KOPT-K1 (cell line): ENCODE results near the gene TRMT2A.

Experiments used
- H3K27ac ChIP-seq: fragments of 200-600 bp; sonication (generic); 2 replicates; pipeline ENCODE4 v1.5.1; 2016; ENCODE audit warnings: antibody characterized with exemption, mild to moderate bottlenecking, low read depth, low read length; ENCODE audit not compliant: poor library complexity, severe bottlenecking
- H3K36me3 ChIP-seq: fragments of 200-600 bp; sonication (generic); 2 replicates; pipeline ENCODE4 v1.5.1; 2017; ENCODE audit warnings: antibody characterized with exemption, mild to moderate bottlenecking, low read length, moderate library complexity; ENCODE audit not compliant: insufficient read depth
- H3K9me3 ChIP-seq: fragments of 200-600 bp; sonication (generic); 2 replicates; pipeline ENCODE4 v1.5.1; 2017; ENCODE audit warnings: antibody characterized with exemption, low read length, mild to moderate bottlenecking; ENCODE audit not compliant: insufficient read depth, poor library complexity, severe bottlenecking

TRMT2A gene

GRCh38 chr22:20154602-20155187 is 37.7 kb upstream of the TRMT2A start:
- H3K27ac ChIP-seq: no peak overlapping the region
- H3K9me3 ChIP-seq: no peaks in the 10 kb centered on the region
- no peaks in the 10 kb centered on the region for H3K36me3 ChIP-seq

- H3K36me3 ChIP-seq: no peaks in the 10 kb centered on the region
- no peak overlapping the region for H3K27ac ChIP-seq
- no peaks in the 10 kb centered on the region for H3K9me3 ChIP-seq
These were observed 36.9 kb upstream of the TRMT2A start for GRCh38 chr22:20153945-20154344.

- H3K9me3 ChIP-seq: no peaks in the 10 kb centered on the region
- no peak overlapping the region for H3K27ac ChIP-seq
- H3K36me3 ChIP-seq: no peaks in the 10 kb centered on the region
These were observed 35.5 kb upstream of the TRMT2A start for GRCh38 chr22:20152464-20152890.

GRCh38 chr22:20151276-20151588 is 34.2 kb upstream of the TRMT2A start:
- H3K9me3 ChIP-seq: no peaks in the 10 kb centered on the region
- H3K36me3 ChIP-seq: no peaks in the 10 kb centered on the region
- no peak overlapping the region for H3K27ac ChIP-seq

- H3K36me3 ChIP-seq: no peaks in the 10 kb centered on the region
- no peak within 1 kb of the TSS for H3K27ac ChIP-seq
- H3K9me3 ChIP-seq: no peaks in the 10 kb centered on the region
These were observed 33.6 kb upstream of the TRMT2A start, which contains the start of gene CCDC188 for GRCh38 chr22:20150381-20151275. CCDC188 (minus strand) TSS chr22:20151055; CDS start chr22:20150986, 69 bp downstream.

- H3K27ac ChIP-seq: no peak overlapping the region
- no peaks in the 10 kb centered on the region for H3K9me3 ChIP-seq
- no peaks in the 10 kb centered on the region for H3K36me3 ChIP-seq
These were observed 32.5 kb upstream of the TRMT2A start for GRCh38 chr22:20149257-20150250.

- Histone ChIP-seq H3K9me3 (no peaks in the 10 kb centered on the region), H3K27ac (no peak overlapping the region), H3K36me3 (no peaks in the 10 kb centered on the region)
These were observed 31.4 kb upstream of the TRMT2A start for GRCh38 chr22:20148414-20148813.

- Histone ChIP-seq H3K36me3 (no peaks in the 10 kb centered on the region), H3K27ac (no peak overlapping the region), H3K9me3 (no peaks in the 10 kb centered on the region)
These were observed 30.4 kb upstream of the TRMT2A start for GRCh38 chr22:20147237-20147988.

- peaks cover 4% of the 10 kb centered on the region; the same call in 1 of the 2 replicates for H3K36me3 ChIP-seq
- no peak overlapping the region for H3K27ac ChIP-seq
- no peaks in the 10 kb centered on the region for H3K9me3 ChIP-seq
These were observed 29.8 kb upstream of the TRMT2A start for GRCh38 chr22:20146777-20147176.

GRCh38 chr22:20145832-20146223 is 28.8 kb upstream of the TRMT2A start:
- no peak overlapping the region for H3K27ac ChIP-seq
- peaks cover 13% of the 10 kb centered on the region; the same call in 1 of the 2 replicates for H3K36me3 ChIP-seq
- H3K9me3 ChIP-seq: no peaks in the 10 kb centered on the region

- Histone ChIP-seq H3K27ac (no peak overlapping the region), H3K36me3 (peaks cover 15% of the 10 kb centered on the region; the same call in 1 of the 2 replicates), H3K9me3 (no peaks in the 10 kb centered on the region)
These were observed 28.3 kb upstream of the TRMT2A start for GRCh38 chr22:20145206-20145831.

- no peak overlapping the region for H3K27ac ChIP-seq
- no peaks in the 10 kb centered on the region for H3K9me3 ChIP-seq
- peaks cover 15% of the 10 kb centered on the region; the same call in 1 of the 2 replicates for H3K36me3 ChIP-seq
These were observed 27.0 kb upstream of the TRMT2A start for GRCh38 chr22:20143883-20144665.
